B cell (primary cell): ENCODE results near the gene NOTCH4.
"Not testable (repeated sequence)": the region's sequence is repeated elsewhere in the genome, so short reads cannot be mapped to it uniquely, and the experiment has no call there.

ENCODE experiments used
- EZH2 ChIP-seq: IDR thresholded peaks from 2 replicates; pipeline ENCODE4 v1.6.1; 2012; ENCODE audit warnings: borderline replicate concordance, low read depth, mild to moderate bottlenecking, moderate library complexity, low read length; ENCODE audit not compliant: insufficient read depth, poor library complexity, severe bottlenecking
- TF ChIP-seq, protein P1 (sequence below): fragments of 200-600 bp; IDR thresholded peaks from one replicate; pipeline ENCODE4 v1.8.0; 2022; ENCODE audit warnings: antibody characterized with exemption, mild to moderate bottlenecking

DNA sequence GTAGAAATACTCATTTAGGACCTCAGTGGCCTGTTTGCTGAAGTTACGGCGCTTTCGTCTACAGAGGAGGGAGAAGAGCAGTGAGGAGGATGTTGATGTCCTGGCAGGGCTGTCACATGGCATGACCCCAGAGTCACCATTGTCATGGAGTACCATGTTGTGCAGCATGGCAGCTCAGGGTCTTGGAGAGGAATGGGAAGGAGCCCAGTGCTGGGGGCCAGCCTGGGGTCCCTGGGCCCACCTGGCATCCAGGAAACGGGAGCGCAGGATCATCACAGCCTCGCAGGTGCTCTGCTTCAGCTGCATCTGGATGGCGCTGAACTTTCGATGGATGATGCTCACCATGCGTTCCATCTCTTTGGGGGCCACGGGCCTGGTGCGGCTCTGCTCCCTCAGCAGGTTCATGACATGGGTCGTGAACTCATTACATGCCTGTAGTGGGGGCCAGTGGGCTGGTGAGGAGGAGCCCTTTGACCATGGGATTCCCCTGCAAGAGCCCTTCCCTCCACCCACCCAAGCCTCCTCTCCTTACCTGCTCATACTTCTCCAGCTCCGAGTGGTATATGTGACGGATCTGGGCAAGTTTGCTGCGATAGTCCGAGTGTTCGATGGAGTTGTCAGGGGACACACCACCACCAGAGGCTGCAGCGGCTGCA lies 36.0 kb downstream of the NOTCH4 start:
- TF ChIP-seq, protein P1, sequence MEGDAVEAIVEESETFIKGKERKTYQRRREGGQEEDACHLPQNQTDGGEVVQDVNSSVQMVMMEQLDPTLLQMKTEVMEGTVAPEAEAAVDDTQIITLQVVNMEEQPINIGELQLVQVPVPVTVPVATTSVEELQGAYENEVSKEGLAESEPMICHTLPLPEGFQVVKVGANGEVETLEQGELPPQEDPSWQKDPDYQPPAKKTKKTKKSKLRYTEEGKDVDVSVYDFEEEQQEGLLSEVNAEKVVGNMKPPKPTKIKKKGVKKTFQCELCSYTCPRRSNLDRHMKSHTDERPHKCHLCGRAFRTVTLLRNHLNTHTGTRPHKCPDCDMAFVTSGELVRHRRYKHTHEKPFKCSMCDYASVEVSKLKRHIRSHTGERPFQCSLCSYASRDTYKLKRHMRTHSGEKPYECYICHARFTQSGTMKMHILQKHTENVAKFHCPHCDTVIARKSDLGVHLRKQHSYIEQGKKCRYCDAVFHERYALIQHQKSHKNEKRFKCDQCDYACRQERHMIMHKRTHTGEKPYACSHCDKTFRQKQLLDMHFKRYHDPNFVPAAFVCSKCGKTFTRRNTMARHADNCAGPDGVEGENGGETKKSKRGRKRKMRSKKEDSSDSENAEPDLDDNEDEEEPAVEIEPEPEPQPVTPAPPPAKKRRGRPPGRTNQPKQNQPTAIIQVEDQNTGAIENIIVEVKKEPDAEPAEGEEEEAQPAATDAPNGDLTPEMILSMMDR, result not testable (repeated sequence)
- not testable (repeated sequence) for TF ChIP-seq EZH2
